WTC11 (cell line): ENCODE results near the gene CUL4A.

Experiments used
- GTF2I ChIP-seq: fragments of 250-450 bp; sonication (Bioruptor Pico); conservative IDR thresholded peaks from 2 replicates; pipeline ENCODE4 v1.4.0; 2021; ENCODE audit warnings: mild to moderate bottlenecking
- OVOL2 ChIP-seq: fragments of 250-450 bp; sonication (Bioruptor Pico); IDR thresholded peaks from 2 replicates; pipeline ENCODE4 v1.9.0; 2021; ENCODE audit warnings: mild to moderate bottlenecking, borderline replicate concordance
- SOX15 ChIP-seq: fragments of 250-450 bp; sonication (Bioruptor Pico); IDR thresholded peaks from 2 replicates; pipeline ENCODE4 v1.9.0; 2021; ENCODE audit warnings: mild to moderate bottlenecking
- TCF7 ChIP-seq: sonication (generic); formaldehyde crosslinking; IDR thresholded peaks from 2 replicates; pipeline ENCODE4 v1.8.0; 2022; ENCODE audit warnings: mild to moderate bottlenecking, low read depth, missing genetic modification reagents, moderate library complexity
- ZNF121 ChIP-seq: sonication (generic); formaldehyde crosslinking; IDR thresholded peaks from 2 replicates; pipeline ENCODE4 v1.8.0; 2023; ENCODE audit warnings: missing genetic modification reagents
- TF ChIP-seq, protein P1 (sequence below): fragments of 200-600 bp; IDR thresholded peaks from 2 replicates; pipeline ENCODE4 v1.8.0; 2022; ENCODE audit warnings: antibody characterized with exemption
- TF ChIP-seq, protein P2 (sequence below): sonication (generic); formaldehyde crosslinking; IDR thresholded peaks from 2 replicates; pipeline ENCODE4 v1.8.0; 2022; ENCODE audit warnings: mild to moderate bottlenecking, missing genetic modification reagents
- TF ChIP-seq, protein P3 (sequence below): sonication (generic); formaldehyde crosslinking; IDR thresholded peaks from 2 replicates; pipeline ENCODE4 v1.8.0; 2022; ENCODE audit warnings: mild to moderate bottlenecking, missing genetic modification reagents
- TF ChIP-seq, protein P4 (sequence below): sonication (generic); formaldehyde crosslinking; IDR thresholded peaks from 2 replicates; pipeline ENCODE4 v1.8.1; 2023; ENCODE audit warnings: mild to moderate bottlenecking, missing genetic modification reagents

DNA sequence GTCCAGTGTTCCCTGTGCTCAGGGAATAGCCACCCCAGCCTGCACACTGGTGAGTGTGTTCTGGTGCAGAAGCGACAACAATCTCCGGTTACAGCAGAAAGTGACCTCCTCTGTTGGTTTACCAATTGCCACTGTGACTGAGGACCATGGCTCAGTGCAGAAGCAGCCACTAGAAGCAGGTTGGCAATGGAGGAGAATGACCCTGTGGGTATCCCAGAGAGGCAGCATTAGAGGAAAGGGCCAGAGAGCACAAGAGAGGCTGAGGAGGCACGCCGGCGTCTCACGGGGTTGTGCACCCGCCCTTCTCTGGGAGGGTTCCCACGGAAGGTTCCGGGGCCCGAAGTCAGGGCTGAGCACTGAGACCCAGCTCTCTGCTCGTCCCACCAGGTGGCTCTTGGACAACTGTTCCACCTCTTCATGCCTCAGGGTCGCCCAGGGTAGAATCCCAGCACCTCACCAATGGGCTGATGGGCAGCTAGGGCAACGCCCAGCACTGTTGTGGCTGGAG, 36.9 kb upstream of the CUL4A start:
- TF ChIP-seq, protein P1, sequence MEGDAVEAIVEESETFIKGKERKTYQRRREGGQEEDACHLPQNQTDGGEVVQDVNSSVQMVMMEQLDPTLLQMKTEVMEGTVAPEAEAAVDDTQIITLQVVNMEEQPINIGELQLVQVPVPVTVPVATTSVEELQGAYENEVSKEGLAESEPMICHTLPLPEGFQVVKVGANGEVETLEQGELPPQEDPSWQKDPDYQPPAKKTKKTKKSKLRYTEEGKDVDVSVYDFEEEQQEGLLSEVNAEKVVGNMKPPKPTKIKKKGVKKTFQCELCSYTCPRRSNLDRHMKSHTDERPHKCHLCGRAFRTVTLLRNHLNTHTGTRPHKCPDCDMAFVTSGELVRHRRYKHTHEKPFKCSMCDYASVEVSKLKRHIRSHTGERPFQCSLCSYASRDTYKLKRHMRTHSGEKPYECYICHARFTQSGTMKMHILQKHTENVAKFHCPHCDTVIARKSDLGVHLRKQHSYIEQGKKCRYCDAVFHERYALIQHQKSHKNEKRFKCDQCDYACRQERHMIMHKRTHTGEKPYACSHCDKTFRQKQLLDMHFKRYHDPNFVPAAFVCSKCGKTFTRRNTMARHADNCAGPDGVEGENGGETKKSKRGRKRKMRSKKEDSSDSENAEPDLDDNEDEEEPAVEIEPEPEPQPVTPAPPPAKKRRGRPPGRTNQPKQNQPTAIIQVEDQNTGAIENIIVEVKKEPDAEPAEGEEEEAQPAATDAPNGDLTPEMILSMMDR, result no peak
- TF ChIP-seq TCF7 (CRISPR knock-in tag) (no peak), ZNF121 (no peak), SOX15 (no peak), OVOL2 (CRISPR knock-in tag) (no peak), GTF2I (CRISPR knock-in tag) (no peak)
- TF ChIP-seq, protein P2, sequence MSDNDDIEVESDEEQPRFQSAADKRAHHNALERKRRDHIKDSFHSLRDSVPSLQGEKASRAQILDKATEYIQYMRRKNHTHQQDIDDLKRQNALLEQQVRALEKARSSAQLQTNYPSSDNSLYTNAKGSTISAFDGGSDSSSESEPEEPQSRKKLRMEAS (CRISPR knock-in tag), result no peak
- TF ChIP-seq, protein P3, sequence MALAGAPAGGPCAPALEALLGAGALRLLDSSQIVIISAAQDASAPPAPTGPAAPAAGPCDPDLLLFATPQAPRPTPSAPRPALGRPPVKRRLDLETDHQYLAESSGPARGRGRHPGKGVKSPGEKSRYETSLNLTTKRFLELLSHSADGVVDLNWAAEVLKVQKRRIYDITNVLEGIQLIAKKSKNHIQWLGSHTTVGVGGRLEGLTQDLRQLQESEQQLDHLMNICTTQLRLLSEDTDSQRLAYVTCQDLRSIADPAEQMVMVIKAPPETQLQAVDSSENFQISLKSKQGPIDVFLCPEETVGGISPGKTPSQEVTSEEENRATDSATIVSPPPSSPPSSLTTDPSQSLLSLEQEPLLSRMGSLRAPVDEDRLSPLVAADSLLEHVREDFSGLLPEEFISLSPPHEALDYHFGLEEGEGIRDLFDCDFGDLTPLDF (CRISPR knock-in tag), result no peak
- TF ChIP-seq, protein P4, sequence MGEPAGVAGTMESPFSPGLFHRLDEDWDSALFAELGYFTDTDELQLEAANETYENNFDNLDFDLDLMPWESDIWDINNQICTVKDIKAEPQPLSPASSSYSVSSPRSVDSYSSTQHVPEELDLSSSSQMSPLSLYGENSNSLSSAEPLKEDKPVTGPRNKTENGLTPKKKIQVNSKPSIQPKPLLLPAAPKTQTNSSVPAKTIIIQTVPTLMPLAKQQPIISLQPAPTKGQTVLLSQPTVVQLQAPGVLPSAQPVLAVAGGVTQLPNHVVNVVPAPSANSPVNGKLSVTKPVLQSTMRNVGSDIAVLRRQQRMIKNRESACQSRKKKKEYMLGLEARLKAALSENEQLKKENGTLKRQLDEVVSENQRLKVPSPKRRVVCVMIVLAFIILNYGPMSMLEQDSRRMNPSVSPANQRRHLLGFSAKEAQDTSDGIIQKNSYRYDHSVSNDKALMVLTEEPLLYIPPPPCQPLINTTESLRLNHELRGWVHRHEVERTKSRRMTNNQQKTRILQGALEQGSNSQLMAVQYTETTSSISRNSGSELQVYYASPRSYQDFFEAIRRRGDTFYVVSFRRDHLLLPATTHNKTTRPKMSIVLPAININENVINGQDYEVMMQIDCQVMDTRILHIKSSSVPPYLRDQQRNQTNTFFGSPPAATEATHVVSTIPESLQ (CRISPR knock-in tag), result no peak
